Measurements from ENCODE around the gene DEDD2.

Gene DEDD2

DNA sequence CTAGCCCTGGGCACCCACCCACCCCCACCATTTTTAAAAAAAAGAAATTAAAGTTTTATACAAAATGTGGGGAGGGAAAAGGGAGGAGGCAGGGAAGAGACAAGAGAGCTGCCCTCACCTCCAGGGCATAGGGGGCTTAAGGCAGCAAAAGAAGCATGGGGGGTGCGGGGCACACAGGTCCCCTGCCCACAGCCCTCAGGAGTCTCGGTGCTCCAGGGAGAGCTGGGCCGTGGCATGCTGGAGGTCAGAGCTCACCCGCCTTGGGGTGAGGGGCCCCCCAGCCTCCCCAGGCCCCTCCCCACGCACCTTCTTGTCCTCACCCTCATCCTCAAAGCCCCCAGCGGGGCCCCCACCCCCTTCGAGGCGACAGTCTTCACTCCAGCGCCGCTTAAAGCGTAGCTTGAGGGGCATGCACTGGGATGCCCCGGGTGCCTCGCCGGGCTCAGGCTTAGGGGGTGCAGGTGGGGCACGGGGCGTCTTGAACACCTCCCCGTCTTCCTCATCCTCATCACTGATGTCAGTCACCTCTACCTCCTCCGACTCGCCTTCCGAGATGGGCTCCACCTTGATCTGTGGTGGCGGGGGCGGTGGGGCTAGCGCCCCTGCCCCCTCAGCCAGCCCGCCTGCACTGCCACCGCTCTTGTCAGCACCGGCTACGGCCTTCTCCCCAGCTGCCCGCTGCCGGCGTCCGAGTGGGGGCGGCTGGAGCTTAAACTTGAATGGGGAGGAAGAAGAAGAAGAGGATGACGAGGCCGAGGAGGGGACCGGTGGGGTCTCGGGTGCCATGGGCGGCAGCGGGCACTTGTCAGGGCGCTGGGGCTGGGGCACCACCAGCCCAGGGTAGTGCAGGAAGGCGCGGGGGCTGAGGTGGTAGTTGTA is 31.0 kb upstream of the DEDD2 start:
- Mint-ChIP-seq H3K9me3 (no peaks in the 10 kb centered on the region), H3K27ac (no peak overlapping the region), H3K27me3 (ENCODE audit: low read depth, poor library complexity) (no peaks in the 10 kb centered on the region), H3K4me1 (peaks cover 60% of the 10 kb centered on the region), H3K4me3 (no peak overlapping the region), H3K36me3 (ENCODE audit: low read depth) (peaks cover 5% of the 10 kb centered on the region)
- TF ChIP-seq CTCF (IDR thresholded peaks at IDR 0.05): no peak
- DNase-seq: no peak

GRCh38 chr19:42247640-42248199 is 30.2 kb upstream of the DEDD2 start:
- H3K4me1 Mint-ChIP-seq: peaks cover 62% of the 10 kb centered on the region

GRCh38 chr19:42246922-42247639 is 29.6 kb upstream of the DEDD2 start:
- no peaks in the 10 kb centered on the region for H3K9me3 Mint-ChIP-seq
- no peak for DNase-seq
- peak overlapping the region; percentile 96 for H3K27ac Mint-ChIP-seq
- no peak for TF ChIP-seq CTCF (IDR thresholded peaks at IDR 0.05)
- H3K4me3 Mint-ChIP-seq: no peak overlapping the region
- peaks cover 56% of the 10 kb centered on the region for H3K4me1 Mint-ChIP-seq
- H3K27me3 Mint-ChIP-seq (ENCODE audit: low read depth, poor library complexity): peaks cover 7% of the 10 kb centered on the region
- H3K36me3 Mint-ChIP-seq (ENCODE audit: low read depth): peaks cover 5% of the 10 kb centered on the region

More at GRCh38 chr19:42247640-42248199, 30.2 kb upstream of the DEDD2 start:
- H3K9me3 Mint-ChIP-seq: no peaks in the 10 kb centered on the region
- no peak for DNase-seq
- no peak overlapping the region for H3K4me3 Mint-ChIP-seq
- H3K27ac Mint-ChIP-seq: no peak overlapping the region
- H3K27me3 Mint-ChIP-seq (ENCODE audit: low read depth, poor library complexity): peaks cover 6% of the 10 kb centered on the region
- TF ChIP-seq CTCF (IDR thresholded peaks at IDR 0.05): no peak
- H3K36me3 Mint-ChIP-seq (ENCODE audit: low read depth): peaks cover 5% of the 10 kb centered on the region

GRCh38 chr19:42246143-42246921 is 28.9 kb upstream of the DEDD2 start:
- Mint-ChIP-seq H3K27ac (peak overlapping the region; percentile 96), H3K4me1 (peaks cover 54% of the 10 kb centered on the region), H3K4me3 (no peak overlapping the region), H3K36me3 (ENCODE audit: low read depth) (no peaks in the 10 kb centered on the region), H3K9me3 (no peaks in the 10 kb centered on the region), H3K27me3 (ENCODE audit: low read depth, poor library complexity) (peaks cover 7% of the 10 kb centered on the region)
- TF ChIP-seq CTCF (IDR thresholded peaks at IDR 0.05): no peak
- peak; percentile 47 for DNase-seq

DNA sequence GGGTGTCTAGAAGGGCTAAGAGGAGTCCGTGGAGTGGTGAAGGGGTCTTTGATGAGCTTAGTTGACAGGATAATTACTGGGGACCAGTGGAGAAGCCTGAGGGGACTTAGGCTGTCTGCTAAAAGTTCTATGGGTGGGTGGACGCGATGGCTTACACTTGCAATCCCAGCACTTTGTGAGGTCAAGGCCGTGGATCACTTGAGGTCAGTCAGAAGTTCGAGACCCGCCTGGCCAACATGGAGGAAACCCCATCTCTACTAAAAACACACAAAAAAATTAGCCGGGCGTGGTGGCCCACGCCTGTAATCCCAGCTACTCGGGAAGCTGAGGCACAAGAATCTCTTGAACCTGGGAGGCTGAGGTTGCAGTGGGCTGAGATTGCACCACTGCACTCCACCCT is 27.8 kb upstream of the DEDD2 start:
- Mint-ChIP-seq H3K4me1 (peaks cover 58% of the 10 kb centered on the region), H3K4me3 (peak overlapping the region; percentile 89), H3K27ac (peak overlapping the region; percentile 90), H3K27me3 (ENCODE audit: low read depth, poor library complexity) (peaks cover 7% of the 10 kb centered on the region), H3K36me3 (ENCODE audit: low read depth) (peaks cover 4% of the 10 kb centered on the region), H3K9me3 (no peaks in the 10 kb centered on the region)
- no peak for DNase-seq
- TF ChIP-seq CTCF (IDR thresholded peaks at IDR 0.05): no peak

Measured in nephron progenitor cell (in vitro differentiated cells).